GM12878 (cell line): Measurements from ENCODE around the gene MBD2. TPM values are rescaled to one million over a fixed set of nuclear protein-coding genes. Genes with fewer than 3 reads are reported as not detected.

Source experiments
- ATAC-seq: fragments of 200-7000 bp; cut with Tn5 transposase; 3 replicates; pipeline ENCODE4 v1.9.1; 2020; ENCODE audit warnings: mild to moderate bottlenecking, moderate library complexity
- BruUV-seq: library from RNA; stranded (reverse); fragments of 400-500 nt; replicated peaks from 2 replicates; lab custom pipeline; 2021; lab: Mats Ljungman, UMichigan
- CTCF ChIA-PET: fragments of 300-600 bp; sonication (Branson Sonifier 250); formaldehyde crosslinking; extraction: SDS; loops from one replicate; lab custom pipeline; 2021; ENCODE audit warnings: inconsistent platforms; lab: Yijun Ruan, JAX
- POLR2A ChIA-PET: fragments of 350-600 bp; formaldehyde crosslinking; extraction: SDS; loops from one replicate; lab custom pipeline; 2021; ENCODE audit warnings: inconsistent platforms; lab: Charles Lee
- RAD21 ChIA-PET: fragments of 300-600 bp; sonication (Branson Sonifier 250); formaldehyde crosslinking; loops from one replicate; lab custom pipeline; 2023; ENCODE audit warnings: antibody characterized with exemption; ENCODE audit not compliant: unreplicated experiment; lab: Charles Lee
- SMC1A ChIA-PET: fragments of 300-600 bp; sonication (Branson Sonifier 250); formaldehyde crosslinking; loops from one replicate; lab custom pipeline; 2023; ENCODE audit not compliant: unreplicated experiment, uncharacterized antibody; lab: Charles Lee
- DNase-seq: peaks from one replicate; pipeline ENCODE4 v3.0.0-alpha.2; 2011; ENCODE audit warnings: low read depth, low spot score
- FAIRE-seq: peaks from 3 replicates; lab custom pipeline; 2011; peaks lifted over from hg19 to GRCh38; lab: Jason Lieb, UNC
- H2AFZ ChIP-seq: 2 replicates; pipeline ENCODE4 v1.6.0; 2011; ENCODE audit warnings: low read depth, low read length, control low read depth; ENCODE audit not compliant: control insufficient read depth
- H3K27ac ChIP-seq: 2 replicates; pipeline ENCODE4 v1.5.1; 2011; ENCODE audit warnings: control low read depth; ENCODE audit not compliant: control insufficient read depth, insufficient read depth
- H3K27me3 ChIP-seq, 2 experiments: replicated peaks in 1 of 2; 2 replicates each; pipeline versions ENCODE4 v1.6.0 to v1.6.1; 2011; ENCODE audit warnings: low read length in 1 of 2; ENCODE audit not compliant: control insufficient read depth in 2 of 2, insufficient read depth in 2 of 2
- H3K36me3 ChIP-seq, 2 experiments: 2 replicates each; pipeline ENCODE4 v1.5.1; 2011; ENCODE audit warnings: low read length in 1 of 2; ENCODE audit not compliant: control insufficient read depth in 2 of 2, insufficient read depth in 2 of 2
- H3K4me1 ChIP-seq: 2 replicates; pipeline ENCODE4 v1.6.1; 2011; ENCODE audit warnings: mild to moderate bottlenecking, low read length, moderate library complexity, mixed read lengths; ENCODE audit not compliant: control insufficient read depth, insufficient read depth
- H3K4me2 ChIP-seq: 2 replicates; pipeline ENCODE4 v1.6.0; 2011; ENCODE audit warnings: control low read depth; ENCODE audit not compliant: control insufficient read depth, insufficient read depth
- H3K4me3 ChIP-seq: fragments of 200-600 bp; sonication (generic); 2 replicates; pipeline ENCODE4 v1.5.1; 2016
- H3K79me2 ChIP-seq: 2 replicates; pipeline ENCODE4 v1.6.0; 2011; ENCODE audit warnings: low read length; ENCODE audit not compliant: control insufficient read depth, insufficient read depth
- H3K9ac ChIP-seq: 2 replicates; pipeline ENCODE4 v1.8.0; 2011; ENCODE audit warnings: low read length, control low read depth, mixed read lengths; ENCODE audit not compliant: control insufficient read depth, insufficient read depth
- H3K9me3 ChIP-seq: replicated peaks from 3 replicates; pipeline ENCODE4 v1.5.1; 2011; ENCODE audit warnings: mild to moderate bottlenecking, low read length; ENCODE audit not compliant: control insufficient read depth, insufficient read depth
- H4K20me1 ChIP-seq: 2 replicates; pipeline ENCODE4 v1.6.0; 2011; ENCODE audit not compliant: control insufficient read depth, insufficient read depth
- BACH1 ChIP-seq: fragments of 450-650 bp; IDR thresholded peaks from 2 replicates; pipeline ENCODE4 v1.6.1; 2017; ENCODE audit warnings: mild to moderate bottlenecking, borderline replicate concordance
- BMI1 ChIP-seq: fragments of 450-650 bp; IDR thresholded peaks from 2 replicates; pipeline ENCODE4 v1.6.1; 2016; ENCODE audit warnings: mild to moderate bottlenecking, moderate library complexity, borderline replicate concordance
- CHD4 ChIP-seq: fragments of 200-600 bp; sonication (generic); IDR thresholded peaks from 2 replicates; pipeline ENCODE4 v1.6.1; 2016; ENCODE audit warnings: mild to moderate bottlenecking
- CREB1 ChIP-seq: IDR thresholded peaks from 2 replicates; pipeline ENCODE4 v1.6.1; 2012; ENCODE audit warnings: low read depth, mild to moderate bottlenecking, inconsistent platforms
- DPF2 ChIP-seq: fragments of 450-650 bp; IDR thresholded peaks from 2 replicates; pipeline ENCODE4 v1.6.1; 2017; ENCODE audit warnings: mild to moderate bottlenecking
- EGR1 ChIP-seq, 2 experiments: IDR thresholded peaks; 1 replicate in 1 of 2; 2 replicates in 1 of 2; pipeline ENCODE4 v1.6.1; 2011 to 2012; ENCODE audit warnings: low read depth in 2 of 2, low read length in 2 of 2, borderline replicate concordance in 1 of 2, mild to moderate bottlenecking in 1 of 2, moderate library complexity in 1 of 2
- FOXM1 ChIP-seq: IDR thresholded peaks from 2 replicates; pipeline ENCODE4 v1.6.1; 2012; ENCODE audit warnings: low read depth, mild to moderate bottlenecking, inconsistent platforms, low read length, moderate library complexity
- HDAC2 ChIP-seq: fragments of 200-600 bp; sonication (generic); IDR thresholded peaks from 2 replicates; pipeline ENCODE4 v1.6.1; 2017
- IRF4 ChIP-seq: IDR thresholded peaks from 2 replicates; pipeline ENCODE4 v1.6.1; 2011; ENCODE audit warnings: low read depth, low read length
- LARP7 ChIP-seq: fragments of 450-650 bp; IDR thresholded peaks from 2 replicates; pipeline ENCODE4 v1.6.1; 2017; ENCODE audit warnings: mild to moderate bottlenecking
- POLR2AphosphoS5 ChIP-seq: IDR thresholded peaks from 2 replicates; pipeline ENCODE4 v1.6.1; 2011; ENCODE audit warnings: mild to moderate bottlenecking, low read length, inconsistent platforms
- PRDM15 ChIP-seq: fragments of 450-650 bp; formaldehyde crosslinking; IDR thresholded peaks from 2 replicates; pipeline ENCODE4 v1.4.0; 2020; ENCODE audit warnings: mild to moderate bottlenecking, moderate library complexity
- RELA ChIP-seq: fragments of 450-650 bp; IDR thresholded peaks from 2 replicates; pipeline ENCODE4 v1.8.0; 2014; ENCODE audit warnings: borderline replicate concordance; ENCODE audit not compliant: partially characterized antibody
- SIN3A ChIP-seq: IDR thresholded peaks from 2 replicates; pipeline ENCODE4 v1.6.1; 2012; ENCODE audit warnings: low read depth, low read length, improper control_type of control experiment
- SPI1 ChIP-seq: IDR thresholded peaks from 2 replicates; pipeline ENCODE4 v1.6.1; 2011; ENCODE audit warnings: low read depth, mild to moderate bottlenecking, low read length, moderate library complexity, borderline replicate concordance; ENCODE audit not compliant: insufficient read depth
- SREBF2 ChIP-seq: IDR thresholded peaks from 2 replicates; pipeline ENCODE4 v1.6.1; 2012; ENCODE audit warnings: mild to moderate bottlenecking, low read length
- STAT3 ChIP-seq: IDR thresholded peaks from 2 replicates; pipeline ENCODE4 v1.6.1; 2011; ENCODE audit warnings: low read depth, low read length, improper control_type of control experiment
- WRNIP1 ChIP-seq: IDR thresholded peaks from 2 replicates; pipeline ENCODE4 v1.6.1; 2011; ENCODE audit warnings: low read depth, low read length, improper control_type of control experiment, borderline replicate concordance
- ZNF207 ChIP-seq: fragments of 450-650 bp; IDR thresholded peaks from 2 replicates; pipeline ENCODE4 v1.6.1; 2014; ENCODE audit warnings: antibody characterized with exemption, mild to moderate bottlenecking, borderline replicate concordance
- in situ Hi-C: fragments of 300-500 bp; cut with MboI; formaldehyde crosslinking; loops from 9 replicates; pipeline ENCODE4 v1.14.3; 2018; ENCODE audit warnings: mixed read lengths
- intact Hi-C: fragments of 100-400 bp; cut with micrococcal nuclease; formaldehyde crosslinking; loops from one replicate; pipeline ENCODE4 v1.14.2; 2022; ENCODE audit not compliant: unreplicated experiment
- polyA plus RNA-seq, 11 experiments: library from polyadenylated mRNA; depleted of rRNA in 4 of 11; unstranded in 6 of 11; stranded (reverse) in 5 of 11; fragments of >200 nt; fragmentation: Nextera tagmentation in 4 of 11; fragmentation: Illumina TruSeq in 1 of 11; extraction: Ambion mirVana in 4 of 11; extraction: Trizol in 1 of 11; gene quantifications; 1 replicate in 1 of 11; 2 replicates in 10 of 11; pipeline versions ENCODE4 v1.2.1 to v1.2.3, GENCODE V29; 2011 to 2016; ENCODE audit warnings: inconsistent platforms in 2 of 11, missing spikeins in 2 of 11, low read depth in 1 of 11
- total RNA-seq, 4 experiments: library from RNA; depleted of rRNA in 3 of 4; stranded (reverse); fragments of >200 nt in 3 of 4; fragmentation: Illumina TruSeq in 1 of 4; extraction: Trizol in 1 of 4; gene quantifications; 2 replicates each; pipeline versions ENCODE4 v1.2.1 to v1.2.3, GENCODE V29; 2013 to 2021
- TF ChIP-seq, protein P1 (sequence below): fragments of 450-650 bp; formaldehyde crosslinking; IDR thresholded peaks from 2 replicates; pipeline ENCODE4 v1.5.0; 2022; ENCODE audit warnings: mild to moderate bottlenecking, missing genetic modification characterization

Gene MBD2
- total and polyA plus RNA-seq, 10 of the 15 experiments (the other 5 are each of a cell fraction or from before 2014, with no cell fraction given) = 24.1 to 276 (median 57.9) TPM

- ChIA-PET POLR2A (no interaction called here), RAD21 (interaction anchor here (1.7 to 2.0 kb wide), 2 partner anchors 22 to 65 kb away, joined by 4 to 7 read pairs; no protein-coding TSS in a partner anchor), CTCF (interaction anchor here (0.7 to 1.6 kb wide), 4 partner anchors 12 to 95 kb away, joined by 3 to 5 read pairs (median 3); no protein-coding TSS in a partner anchor), SMC1A (interaction anchor here (1.4 to 1.6 kb wide), 4 partner anchors 11 to 98 kb away, joined by 3 to 8 read pairs (median 4); no protein-coding TSS in a partner anchor)
- Histone ChIP-seq H3K79me2 (peaks cover 21% of the 10 kb centered on the region), H3K27ac (peak overlapping the region; percentile 11; the same call in 1 of the 2 replicates), H3K9me3 (no peaks in the 10 kb centered on the region), H3K27me3 (no peaks in the 10 kb centered on the region), H4K20me1 (no peaks in the 10 kb centered on the region), H3K4me1 (peaks cover 24% of the 10 kb centered on the region), H3K4me2 (no peak overlapping the region; the same call in 1 of the 2 replicates), H3K9ac (no peak overlapping the region), H3K4me3 (no peak overlapping the region), H2AFZ (no peak overlapping the region), H3K36me3 (peaks cover 10 to 31% of the 10 kb centered on the region in 2 experiments)
- intact Hi-C loops (no loop called here), in situ Hi-C loops (no loop called here)
- peak; percentile 31 for FAIRE-seq
- DNase-seq = no peak
- ATAC-seq = no peak
- TF ChIP-seq SIN3A (no peak), RELA (no peak), BMI1 (no peak), DPF2 (no peak), BACH1 (no peak), SPI1 (no peak), WRNIP1 (no peak), CHD4 (no peak), ZNF207 (no peak), LARP7 (no peak), POLR2AphosphoS5 (no peak), HDAC2 (no peak), FOXM1 (no peak), STAT3 (no peak), CREB1 (no peak), SREBF2 (no peak), IRF4 (no peak), PRDM15 (no peak), EGR1 (IDR thresholded peaks at IDR 0.05; ENCODE audit: borderline replicate concordance in 1 of 2, low read depth in 2 of 2, low read length in 2 of 2) (no peak)
- TF ChIP-seq, protein P1, sequence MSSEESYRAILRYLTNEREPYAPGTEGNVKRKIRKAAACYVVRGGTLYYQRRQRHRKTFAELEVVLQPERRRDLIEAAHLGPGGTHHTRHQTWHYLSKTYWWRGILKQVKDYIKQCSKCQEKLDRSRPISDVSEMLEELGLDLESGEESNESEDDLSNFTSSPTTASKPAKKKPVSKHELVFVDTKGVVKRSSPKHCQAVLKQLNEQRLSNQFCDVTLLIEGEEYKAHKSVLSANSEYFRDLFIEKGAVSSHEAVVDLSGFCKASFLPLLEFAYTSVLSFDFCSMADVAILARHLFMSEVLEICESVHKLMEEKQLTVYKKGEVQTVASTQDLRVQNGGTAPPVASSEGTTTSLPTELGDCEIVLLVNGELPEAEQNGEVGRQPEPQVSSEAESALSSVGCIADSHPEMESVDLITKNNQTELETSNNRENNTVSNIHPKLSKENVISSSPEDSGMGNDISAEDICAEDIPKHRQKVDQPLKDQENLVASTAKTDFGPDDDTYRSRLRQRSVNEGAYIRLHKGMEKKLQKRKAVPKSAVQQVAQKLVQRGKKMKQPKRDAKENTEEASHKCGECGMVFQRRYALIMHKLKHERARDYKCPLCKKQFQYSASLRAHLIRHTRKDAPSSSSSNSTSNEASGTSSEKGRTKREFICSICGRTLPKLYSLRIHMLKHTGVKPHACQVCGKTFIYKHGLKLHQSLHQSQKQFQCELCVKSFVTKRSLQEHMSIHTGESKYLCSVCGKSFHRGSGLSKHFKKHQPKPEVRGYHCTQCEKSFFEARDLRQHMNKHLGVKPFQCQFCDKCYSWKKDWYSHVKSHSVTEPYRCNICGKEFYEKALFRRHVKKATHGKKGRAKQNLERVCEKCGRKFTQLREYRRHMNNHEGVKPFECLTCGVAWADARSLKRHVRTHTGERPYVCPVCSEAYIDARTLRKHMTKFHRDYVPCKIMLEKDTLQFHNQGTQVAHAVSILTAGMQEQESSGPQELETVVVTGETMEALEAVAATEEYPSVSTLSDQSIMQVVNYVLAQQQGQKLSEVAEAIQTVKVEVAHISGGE = no peak
- BruUV-seq = no TSS peak
Observed at GRCh38 chr18:54184836-54185235, 39.6 kb downstream of the MBD2 start.
